C4-2B (cell line): ENCODE measurements around the gene WDR6.

Experiments
- H3K27ac ChIP-seq: fragments of 450-650 bp; 2 replicates; pipeline ENCODE4 v1.5.1; 2017
- ZFX ChIP-seq: fragments of 450-650 bp; IDR thresholded peaks from 2 replicates; pipeline ENCODE4 v1.6.1; 2017
- TF ChIP-seq, protein P1 (sequence below): fragments of 450-650 bp; conservative IDR thresholded peaks from 2 replicates; pipeline ENCODE4 v1.5.1; 2017; ENCODE audit warnings: mild to moderate bottlenecking

WDR6 gene

DNA sequence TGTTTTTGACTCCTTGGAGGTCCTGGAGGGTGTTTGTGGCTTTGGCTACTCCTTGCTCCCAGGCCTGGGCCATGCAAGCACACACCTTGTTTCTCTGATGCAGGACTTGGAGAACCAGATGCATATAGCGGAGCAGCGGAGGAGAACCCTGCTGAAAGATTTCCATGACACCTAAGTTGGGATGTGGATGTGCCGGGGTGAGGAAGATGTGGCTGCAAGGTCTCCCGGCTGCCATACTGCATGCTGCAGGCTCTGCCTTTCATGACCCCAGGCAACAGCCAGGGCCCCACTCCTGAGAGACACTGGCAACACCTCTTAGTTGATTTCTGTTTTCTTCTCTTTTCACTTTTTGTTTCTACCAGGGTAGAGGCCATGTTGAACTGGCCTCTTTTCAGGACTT is 24.1 kb upstream of the WDR6 start:
- TF ChIP-seq, protein P1, sequence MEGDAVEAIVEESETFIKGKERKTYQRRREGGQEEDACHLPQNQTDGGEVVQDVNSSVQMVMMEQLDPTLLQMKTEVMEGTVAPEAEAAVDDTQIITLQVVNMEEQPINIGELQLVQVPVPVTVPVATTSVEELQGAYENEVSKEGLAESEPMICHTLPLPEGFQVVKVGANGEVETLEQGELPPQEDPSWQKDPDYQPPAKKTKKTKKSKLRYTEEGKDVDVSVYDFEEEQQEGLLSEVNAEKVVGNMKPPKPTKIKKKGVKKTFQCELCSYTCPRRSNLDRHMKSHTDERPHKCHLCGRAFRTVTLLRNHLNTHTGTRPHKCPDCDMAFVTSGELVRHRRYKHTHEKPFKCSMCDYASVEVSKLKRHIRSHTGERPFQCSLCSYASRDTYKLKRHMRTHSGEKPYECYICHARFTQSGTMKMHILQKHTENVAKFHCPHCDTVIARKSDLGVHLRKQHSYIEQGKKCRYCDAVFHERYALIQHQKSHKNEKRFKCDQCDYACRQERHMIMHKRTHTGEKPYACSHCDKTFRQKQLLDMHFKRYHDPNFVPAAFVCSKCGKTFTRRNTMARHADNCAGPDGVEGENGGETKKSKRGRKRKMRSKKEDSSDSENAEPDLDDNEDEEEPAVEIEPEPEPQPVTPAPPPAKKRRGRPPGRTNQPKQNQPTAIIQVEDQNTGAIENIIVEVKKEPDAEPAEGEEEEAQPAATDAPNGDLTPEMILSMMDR = no peak
- no peak for TF ChIP-seq ZFX
- no peak overlapping the region for H3K27ac ChIP-seq

DNA sequence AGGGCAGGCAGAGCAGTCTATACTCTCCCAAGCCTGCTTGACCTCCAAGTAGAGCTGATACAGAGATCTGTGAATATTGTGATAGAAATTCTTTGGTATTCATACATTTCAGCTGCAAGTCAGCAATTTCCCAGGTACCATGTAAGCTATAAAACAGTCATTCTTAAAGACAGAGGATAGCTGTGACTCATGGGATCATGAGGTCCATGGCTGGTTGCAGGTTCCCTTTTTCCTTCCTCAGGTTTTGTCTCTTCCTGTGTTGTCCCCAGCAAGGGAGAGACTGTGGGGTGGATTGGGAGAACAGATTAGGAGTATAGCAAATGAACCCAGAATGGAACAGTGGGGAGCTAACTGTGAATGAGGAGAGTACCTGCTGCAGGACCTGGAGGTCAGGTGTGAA is 22.5 kb upstream of the WDR6 start:
- TF ChIP-seq ZFX = no peak
- TF ChIP-seq, protein P1 = no peak
- no peak overlapping the region for H3K27ac ChIP-seq

DNA sequence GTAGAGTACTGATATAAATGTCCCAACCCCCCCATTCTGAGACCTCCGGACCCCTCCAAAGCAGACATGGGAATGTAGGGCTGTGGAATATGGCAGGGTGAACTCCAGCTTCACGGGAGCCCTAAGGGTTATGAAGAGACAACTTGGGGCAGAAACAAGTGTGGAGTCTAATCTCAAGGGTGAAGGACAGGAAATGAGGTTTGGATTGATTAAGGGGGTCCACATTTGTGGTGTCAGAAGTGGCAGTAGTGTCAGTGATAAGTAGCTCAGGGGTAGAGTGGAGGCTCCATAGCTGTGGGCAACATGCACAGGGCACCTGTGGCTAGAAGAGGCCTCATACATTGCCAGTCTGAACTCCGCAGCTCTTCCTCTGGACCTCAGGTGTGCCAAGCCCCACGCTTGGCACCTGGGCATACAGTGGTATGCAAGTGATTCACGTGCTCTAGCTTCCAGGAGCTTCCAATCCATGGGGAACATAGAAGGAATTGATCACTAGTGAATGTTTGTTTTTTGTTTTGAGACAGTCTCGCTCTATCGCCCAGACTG is 21.3 kb upstream of the WDR6 start:
- no peak overlapping the region for H3K27ac ChIP-seq
- TF ChIP-seq, protein P1 = no peak
- no peak for TF ChIP-seq ZFX

DNA sequence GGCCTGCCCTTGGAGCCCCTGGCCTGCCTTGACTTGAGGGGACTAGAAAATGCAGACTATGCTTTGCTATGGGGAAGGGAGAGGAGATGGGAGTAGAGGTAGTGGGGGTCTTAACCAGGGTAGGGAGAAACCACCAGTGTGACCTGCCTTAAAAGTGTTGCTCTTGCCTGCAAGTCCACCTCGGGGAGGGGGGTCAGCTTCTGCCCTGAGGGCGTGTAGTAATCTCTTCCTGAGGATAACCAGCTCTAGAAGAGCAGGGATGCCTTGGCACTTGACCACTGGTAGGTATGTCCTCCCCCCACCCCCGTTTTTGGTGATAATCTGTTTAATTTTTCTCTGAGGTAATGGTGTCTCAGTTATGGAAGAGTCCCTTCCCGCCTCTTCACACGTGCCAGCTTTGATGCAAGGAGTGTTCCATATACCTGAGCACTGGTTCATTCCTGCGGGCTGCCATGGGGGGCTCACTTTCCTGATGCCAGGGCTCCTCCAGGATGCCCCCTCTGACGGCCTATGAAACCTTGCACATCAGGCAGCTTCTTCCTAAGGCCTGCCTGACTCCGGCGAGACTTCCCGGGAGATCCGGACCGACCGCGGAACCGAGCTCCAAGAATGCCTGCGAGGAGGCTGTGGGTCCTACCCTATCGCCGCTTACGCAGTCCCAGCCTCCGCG is 17.9 kb upstream of the WDR6 start:
- peak overlapping the region; percentile 98 for H3K27ac ChIP-seq
- TF ChIP-seq, protein P1 = no peak
- TF ChIP-seq ZFX = no peak

DNA sequence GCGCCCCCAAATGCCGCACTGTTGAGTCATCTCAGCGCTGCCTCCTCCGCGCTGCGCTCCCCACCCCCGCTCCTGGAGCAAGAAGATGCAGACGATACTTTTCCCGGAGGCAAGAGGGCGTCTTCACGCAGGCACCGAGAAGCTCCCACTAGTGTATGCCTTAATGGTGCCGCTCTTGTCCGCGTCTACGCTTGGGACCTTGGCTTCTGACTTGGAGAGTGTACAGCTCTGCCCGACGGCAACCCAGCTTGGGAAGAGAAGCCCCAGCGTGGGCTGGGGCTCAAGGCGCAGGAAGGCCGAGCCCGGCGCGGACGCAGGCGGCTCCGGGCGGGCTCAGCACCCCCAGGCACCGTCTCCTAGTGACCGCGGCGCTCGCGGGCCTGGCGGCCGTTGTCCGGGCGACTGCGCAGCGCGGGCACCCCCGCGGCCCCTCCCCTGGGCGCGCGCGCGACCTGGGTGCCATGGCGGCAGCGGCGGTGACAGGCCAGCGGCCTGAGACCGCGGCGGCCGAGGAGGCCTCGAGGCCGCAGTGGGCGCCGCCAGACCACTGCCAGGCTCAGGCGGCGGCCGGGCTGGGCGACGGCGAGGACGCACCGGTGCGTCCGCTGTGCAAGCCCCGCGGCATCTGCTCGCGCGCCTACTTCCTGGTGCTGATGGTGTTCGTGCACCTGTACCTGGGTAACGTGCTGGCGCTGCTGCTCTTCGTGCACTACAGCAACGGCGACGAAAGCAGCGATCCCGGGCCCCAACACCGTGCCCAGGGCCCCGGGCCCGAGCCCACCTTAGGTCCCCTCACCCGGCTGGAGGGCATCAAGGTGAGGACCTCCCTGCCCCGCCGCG is 17.2 kb upstream of the WDR6 start, which contains the start of gene P4HTM:
TSS of gene P4HTM (plus strand) at position 446 of the 840 bp plus-strand sequence. CDS start at position 462, 16 bp downstream.
- peak within 1 kb of the TSS; percentile 98 for H3K27ac ChIP-seq
- TF ChIP-seq, protein P1 = peak; percentile 46
- TF ChIP-seq ZFX = peak; percentile 92

DNA sequence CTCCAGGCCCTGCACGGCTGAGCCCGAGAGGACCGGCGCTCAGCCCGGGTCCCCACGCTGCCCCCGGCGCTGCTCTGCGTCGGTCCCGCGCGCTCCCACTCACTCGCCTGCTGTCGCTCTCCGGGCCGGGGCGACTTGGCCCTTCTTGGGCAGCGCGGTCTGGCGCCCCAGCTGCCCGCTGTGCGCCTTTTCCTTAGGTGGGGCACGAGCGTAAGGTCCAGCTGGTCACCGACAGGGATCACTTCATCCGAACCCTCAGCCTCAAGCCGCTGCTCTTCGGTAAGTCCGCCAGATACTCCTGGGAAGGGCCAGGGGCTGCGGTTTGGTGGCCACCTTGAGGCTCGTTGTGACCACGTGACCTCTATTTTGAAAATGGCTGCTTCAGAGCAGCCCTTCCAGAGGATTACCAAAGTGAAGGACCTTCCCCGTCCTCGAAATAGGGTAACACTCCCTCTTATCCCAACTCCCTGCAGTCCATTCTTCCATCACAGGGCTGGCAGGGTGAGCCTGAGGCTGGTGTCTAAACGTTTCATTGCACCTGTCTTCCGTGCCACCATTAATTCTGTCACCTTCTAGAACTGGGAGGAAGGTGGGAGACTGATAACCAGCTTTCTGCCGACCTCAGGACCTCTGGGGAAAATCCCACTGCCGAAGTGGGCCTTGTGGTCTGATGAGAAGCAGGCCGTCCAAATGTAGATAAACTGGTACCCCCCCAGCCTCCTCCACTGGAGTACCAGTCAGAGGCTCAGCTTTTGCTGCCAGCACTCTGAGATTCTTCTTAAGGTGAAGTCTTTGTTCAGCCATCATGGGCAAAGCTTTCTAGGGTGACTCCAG is 16.3 kb upstream of the WDR6 start:
- peak overlapping the region; percentile 98 for H3K27ac ChIP-seq

More for the DNA sequence above, 16.3 kb upstream of the WDR6 start:
- TF ChIP-seq, protein P1 = no peak
- no peak for TF ChIP-seq ZFX
